Transverse colon (tissue), 4 donors: ENCODE data around the gene PNKP.

ENCODE experiments used
- POLR2A ChIP-seq: fragments of 450-650 bp; IDR thresholded peaks from one replicate; pipeline ENCODE4 v1.6.1; 2016; ENCODE audit warnings: antibody characterized with exemption, mild to moderate bottlenecking, moderate library complexity
- POLR2AphosphoS5 ChIP-seq, 3 donors: sonication (generic); formaldehyde crosslinking; IDR thresholded peaks; one replicate each; pipeline ENCODE4 v1.6.1; 2016; ENCODE audit warnings: antibody characterized with exemption in 3 of 3
- TF ChIP-seq, protein P1 (sequence below), 5 experiments: fragments of 200-600 bp in 3 of 5; fragments of 450-650 bp in 2 of 5; sonication (generic) in 3 of 5; IDR thresholded peaks; 1 replicate in 2 of 5; 2 replicates in 3 of 5; pipeline ENCODE4 v1.5.1; 2016 to 2017; ENCODE audit warnings: antibody characterized with exemption in 5 of 5, inconsistent platforms in 3 of 5, mild to moderate bottlenecking in 2 of 5, moderate library complexity in 1 of 5

DNA sequence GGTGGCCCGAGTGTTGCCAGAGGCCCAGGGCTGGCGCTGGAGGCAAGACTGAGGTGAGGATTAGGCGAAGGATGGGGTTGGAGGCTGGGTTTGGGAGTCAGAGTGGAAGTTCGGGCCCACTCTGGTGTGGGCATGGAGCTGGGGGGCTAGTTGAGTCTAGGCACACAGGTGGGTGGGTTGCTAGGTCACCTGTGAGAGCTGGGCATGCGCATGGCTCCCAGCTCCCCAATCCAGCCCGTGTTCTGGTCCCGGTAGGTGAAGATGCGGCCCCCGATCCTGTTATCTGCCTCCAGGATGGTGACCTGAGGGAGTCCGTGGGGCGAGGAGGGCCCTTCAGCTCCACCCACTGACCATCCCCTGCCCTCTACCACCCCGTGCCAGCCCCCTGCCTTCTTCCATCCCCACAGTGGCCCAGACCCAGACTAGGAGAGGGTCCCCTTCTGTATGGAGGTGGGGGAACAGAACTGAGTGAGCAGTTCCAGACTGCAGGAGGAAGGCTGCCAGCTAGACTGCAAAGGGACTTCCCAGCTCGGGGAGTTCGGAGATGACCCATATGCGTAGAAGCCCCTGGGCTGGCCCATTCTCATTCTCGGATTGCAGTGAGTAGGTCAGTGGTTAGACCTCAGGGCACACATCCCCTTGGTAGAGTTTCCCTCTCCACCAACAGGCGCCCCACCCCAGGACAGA lies 27.6 kb upstream of the PNKP start:
- TF ChIP-seq, protein P1, sequence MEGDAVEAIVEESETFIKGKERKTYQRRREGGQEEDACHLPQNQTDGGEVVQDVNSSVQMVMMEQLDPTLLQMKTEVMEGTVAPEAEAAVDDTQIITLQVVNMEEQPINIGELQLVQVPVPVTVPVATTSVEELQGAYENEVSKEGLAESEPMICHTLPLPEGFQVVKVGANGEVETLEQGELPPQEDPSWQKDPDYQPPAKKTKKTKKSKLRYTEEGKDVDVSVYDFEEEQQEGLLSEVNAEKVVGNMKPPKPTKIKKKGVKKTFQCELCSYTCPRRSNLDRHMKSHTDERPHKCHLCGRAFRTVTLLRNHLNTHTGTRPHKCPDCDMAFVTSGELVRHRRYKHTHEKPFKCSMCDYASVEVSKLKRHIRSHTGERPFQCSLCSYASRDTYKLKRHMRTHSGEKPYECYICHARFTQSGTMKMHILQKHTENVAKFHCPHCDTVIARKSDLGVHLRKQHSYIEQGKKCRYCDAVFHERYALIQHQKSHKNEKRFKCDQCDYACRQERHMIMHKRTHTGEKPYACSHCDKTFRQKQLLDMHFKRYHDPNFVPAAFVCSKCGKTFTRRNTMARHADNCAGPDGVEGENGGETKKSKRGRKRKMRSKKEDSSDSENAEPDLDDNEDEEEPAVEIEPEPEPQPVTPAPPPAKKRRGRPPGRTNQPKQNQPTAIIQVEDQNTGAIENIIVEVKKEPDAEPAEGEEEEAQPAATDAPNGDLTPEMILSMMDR (IDR thresholded peaks at IDR 0.05): no peak
- TF ChIP-seq POLR2AphosphoS5 (IDR thresholded peaks at IDR 0.05) (no peak), POLR2A (no peak)
